SKM-1 treated with dmso at 0.1 percent for 144 hours (cell line): ENCODE data around the gene SHOX.
"Not testable (repeated sequence)": the region's sequence is repeated elsewhere in the genome, so short reads cannot be mapped to it uniquely, and the experiment has no call there.

ENCODE experiments used
- DNase-seq: peaks from one replicate; lab custom pipeline; 2025; ENCODE audit not compliant: unreplicated experiment; lab: John Stamatoyannopoulos, UW

SHOX gene

DNA sequence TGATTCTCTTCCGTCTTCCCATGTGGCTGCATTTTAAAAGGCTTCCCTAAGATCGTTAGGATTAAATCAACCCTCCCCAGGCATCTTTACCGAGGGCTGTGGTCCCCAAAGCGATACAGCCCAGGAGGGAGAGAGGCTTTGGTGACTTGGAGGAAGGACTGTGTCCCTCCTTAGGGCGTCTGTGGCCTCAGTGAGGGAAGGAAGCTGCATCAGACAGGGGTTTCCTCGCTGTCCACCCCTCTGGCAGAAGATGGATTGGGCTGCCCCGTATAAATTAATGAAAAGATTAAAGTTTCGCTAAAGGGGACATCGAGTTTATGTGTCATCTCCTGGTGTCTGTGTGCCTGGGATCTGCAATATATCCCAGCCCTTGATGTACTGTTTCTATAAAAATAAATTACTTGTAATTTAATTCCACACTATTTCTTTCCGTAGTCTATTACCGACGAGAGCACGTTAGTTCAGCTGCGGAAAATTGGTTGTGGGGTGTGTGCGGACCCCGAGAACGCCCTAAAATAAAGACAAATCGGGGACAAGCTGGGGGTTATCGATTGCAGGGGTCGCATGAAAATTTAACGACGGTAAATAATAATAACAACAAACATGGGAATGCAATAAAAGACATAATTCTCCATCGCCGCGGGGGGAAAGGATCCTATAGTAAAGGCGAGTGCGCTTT, 6.5 kb downstream of the SHOX start:
- no peak for DNase-seq

DNA sequence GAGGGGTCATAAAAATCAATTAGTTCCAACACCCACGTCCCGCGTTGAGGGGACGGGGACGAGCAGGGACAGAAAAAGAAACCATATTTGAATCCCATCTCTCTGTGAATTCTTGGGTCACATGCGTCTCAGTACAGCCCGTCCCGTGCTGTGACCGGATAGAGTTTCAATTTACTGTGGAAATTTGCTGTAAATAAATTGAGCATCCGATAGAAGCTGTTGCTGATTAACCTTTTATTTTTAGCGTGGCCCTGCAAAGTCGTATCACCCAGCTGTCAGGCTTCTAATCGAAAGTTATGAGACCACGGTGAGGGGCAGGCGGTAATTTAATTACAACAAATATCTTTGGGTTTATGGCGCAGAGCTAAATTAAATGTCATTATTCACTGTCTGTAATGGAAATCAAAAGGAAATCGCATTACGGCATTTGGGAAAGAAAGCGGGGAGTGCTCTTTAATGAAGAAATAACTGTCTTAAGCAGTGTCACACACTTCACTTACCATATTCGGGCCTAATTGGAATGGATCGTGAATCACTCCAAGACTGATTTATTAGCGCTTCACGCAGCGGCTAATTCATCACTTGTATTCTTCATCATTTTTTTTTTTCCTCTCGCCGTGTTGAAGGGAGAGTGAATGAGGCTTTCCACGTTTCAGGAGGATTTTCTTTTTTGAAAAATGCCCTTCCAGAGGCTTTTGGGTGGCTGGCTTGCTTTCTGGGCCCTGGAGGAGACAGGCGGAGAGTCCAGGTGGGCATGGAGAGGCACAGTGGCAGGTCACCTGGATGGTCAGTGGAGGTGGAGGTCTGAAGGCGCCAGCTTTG, 7.3 kb downstream of the SHOX start:
- DNase-seq, result no peak

DNA sequence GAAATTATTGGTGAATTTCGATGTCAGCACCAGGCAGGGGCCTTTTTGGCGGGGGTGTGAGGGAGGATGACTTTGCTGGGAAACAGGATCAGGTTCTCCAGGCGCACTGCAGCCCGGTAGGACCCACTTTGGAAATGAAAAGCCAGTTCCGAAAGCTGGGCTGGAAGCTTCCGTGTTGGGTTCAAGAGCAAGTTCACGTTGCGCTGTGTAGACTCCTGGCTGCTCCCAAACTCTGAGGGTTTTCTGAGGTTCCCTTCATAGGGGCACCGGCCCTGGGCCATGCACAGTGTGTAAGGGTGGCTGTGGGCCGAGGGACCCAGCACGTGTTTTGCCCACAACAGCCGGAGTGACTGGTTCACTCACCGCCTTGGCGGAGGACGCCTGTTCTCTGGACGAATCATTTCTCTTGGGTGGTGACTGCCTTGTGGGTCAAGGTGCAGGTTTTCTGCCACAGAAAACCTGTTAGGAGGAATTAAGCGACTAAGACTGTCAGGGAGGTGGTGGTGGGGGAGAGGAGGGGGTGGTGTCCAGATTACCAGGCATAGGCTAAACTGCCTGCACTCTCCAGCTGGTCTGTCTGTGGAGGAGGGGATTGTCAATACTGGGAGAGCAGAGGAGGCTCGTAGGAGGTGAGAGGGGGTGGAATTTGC, 8.0 kb downstream of the SHOX start:
- DNase-seq, result no peak

DNA sequence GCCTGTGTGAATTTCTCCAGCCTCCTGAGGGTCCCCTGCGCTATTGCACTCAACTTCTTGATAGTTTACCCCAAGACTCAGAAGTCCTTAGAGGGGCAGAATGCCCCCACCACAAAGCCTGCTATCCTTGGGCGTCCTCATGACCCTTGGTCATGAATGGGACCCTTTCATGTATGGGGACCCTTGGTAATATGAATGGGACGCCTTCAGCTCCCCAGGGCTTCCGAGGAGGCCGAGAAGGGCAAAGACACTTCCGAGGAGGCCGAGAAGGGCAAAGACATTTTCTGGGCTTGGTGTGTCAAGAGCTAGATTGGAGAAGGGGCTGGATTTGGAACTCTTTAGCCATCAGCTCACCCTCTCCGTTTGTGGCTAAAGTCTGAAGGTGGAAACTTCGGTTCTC, 8.6 kb downstream of the SHOX start:
- DNase-seq, result no peak

DNA sequence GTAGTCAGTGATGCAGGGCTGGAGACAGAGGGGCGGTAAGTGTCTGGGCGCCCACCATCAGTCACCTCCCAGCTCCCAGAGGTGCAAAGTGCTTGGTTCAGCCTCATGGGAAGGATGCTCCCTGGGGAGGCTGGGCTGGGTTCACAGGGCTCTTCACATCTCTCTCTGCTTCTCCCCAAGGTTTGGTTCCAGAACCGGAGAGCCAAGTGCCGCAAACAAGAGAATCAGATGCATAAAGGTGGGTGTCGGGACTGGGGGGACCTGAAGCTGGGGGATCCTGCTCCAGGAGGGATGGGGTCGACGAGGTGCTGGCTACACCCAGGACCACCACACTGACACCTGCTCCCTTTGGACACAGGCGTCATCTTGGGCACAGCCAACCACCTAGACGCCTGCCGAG, 10.1 kb downstream of the SHOX start:
- no peak for DNase-seq

DNA sequence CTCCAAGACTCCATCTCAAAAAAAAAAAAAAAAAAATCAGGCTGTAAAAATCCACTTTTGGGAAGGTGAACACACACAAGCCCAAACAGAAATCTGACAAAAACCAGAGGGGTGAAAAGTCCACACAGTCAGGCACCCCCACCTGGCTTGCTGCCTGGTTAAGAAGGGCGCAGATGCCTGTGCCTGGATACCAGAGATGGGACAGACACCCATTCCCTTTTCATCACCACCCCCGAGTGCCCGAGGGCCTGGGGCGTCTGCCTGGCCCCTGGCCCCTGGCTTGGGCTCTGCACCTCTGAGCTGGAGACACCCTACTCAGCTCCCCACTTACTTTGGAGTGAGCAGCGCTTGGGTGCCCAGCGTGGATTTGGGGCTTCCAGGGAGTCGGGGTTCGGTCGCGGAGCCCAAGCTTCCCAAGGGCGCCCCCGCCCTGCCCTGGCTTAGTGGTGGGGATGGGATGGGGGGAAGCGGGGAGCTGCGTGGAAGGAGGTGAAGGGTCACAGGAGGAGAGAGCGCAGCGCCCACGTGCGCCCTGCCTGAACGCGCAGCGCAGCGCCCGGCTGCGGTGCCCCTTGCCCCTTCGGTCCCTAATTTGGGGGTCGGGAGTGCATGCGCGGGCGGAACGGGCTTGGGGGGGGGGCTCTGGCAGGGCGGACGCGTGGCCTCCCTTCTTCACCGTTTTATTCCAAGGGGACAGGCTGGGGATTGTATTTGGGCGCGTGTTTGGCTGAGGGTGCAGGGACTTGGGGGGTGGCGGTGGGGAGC, 11.3 kb downstream of the SHOX start:
- DNase-seq, result no peak

DNA sequence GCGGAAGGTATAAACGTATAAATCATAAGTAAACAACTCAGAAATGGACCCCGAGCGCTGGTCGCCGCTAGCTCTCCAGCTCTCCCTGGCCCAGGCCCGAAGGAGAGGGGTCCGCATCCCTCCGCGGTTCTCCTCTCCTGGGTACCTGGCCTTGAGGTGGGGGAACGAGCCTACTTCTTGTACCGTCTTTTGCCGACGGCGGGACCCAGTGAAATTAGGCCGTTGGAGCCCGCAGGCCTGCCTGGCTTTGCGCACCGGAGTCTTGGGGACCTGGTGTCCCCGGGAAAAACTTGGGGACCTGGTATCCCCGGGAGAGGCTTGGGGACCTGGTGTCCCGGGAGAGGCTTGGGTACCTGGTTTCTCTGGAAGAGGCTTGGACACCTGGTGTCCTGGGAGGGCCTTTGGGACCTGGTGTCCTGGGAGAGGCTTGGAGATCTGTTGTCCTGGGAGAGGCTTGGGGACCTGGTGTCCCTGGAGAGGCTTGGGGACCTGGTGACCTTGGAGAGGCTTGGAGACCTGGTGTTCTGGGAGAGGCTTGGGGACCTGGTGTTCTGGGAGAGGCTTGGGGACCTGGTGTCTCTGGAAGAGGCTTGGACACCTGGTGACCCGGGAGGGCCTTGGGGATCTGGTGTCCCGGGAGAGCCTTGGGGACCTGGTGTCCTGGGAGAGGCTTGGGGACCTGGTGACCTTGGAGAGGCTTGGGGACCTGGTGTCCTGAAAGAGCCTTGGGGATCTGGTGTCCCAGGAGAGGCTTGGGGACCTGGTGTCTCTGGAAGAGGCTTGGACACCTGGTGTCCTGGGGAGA, 12.0 kb downstream of the SHOX start:
- DNase-seq, result no peak

DNA sequence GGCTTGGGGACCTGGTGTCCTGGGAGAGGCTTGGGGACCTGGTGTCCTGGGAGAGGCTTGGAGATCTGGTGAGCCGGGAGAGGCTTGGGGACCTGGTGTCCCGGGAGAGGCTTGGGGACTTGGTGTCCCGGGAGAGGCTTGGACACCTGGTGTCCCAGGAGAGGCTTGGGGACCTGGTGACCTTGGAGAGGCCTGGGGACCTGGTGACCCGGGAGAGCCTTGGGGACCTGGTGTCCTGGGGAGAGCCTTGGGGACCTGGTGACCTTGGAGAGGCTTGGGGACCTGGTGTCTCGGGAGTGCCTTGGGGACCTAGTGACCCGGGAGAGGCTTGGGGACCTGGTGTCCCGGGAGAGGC, 12.6 kb downstream of the SHOX start:
- DNase-seq, result no peak

DNA sequence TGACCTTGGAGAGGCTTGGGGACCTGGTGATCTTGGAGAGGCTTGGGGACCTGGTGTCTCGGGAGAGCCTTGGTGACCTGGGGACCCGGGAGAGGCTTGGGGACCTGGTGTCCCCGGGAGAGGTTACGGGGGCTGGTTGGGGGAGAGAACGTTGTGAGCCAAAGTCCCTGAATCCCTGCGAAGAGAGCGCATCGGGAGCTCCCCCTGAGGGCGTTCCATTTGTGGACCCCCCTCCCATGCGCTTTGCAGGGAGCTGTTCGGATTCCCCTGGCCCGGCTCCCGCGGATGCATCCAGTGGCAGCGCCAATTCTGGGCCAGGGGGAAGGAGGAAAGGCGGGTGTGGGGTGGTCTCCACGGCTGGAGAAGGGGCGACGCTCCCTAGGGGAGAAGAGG, 13.3 kb downstream of the SHOX start:
- DNase-seq, result no peak

DNA sequence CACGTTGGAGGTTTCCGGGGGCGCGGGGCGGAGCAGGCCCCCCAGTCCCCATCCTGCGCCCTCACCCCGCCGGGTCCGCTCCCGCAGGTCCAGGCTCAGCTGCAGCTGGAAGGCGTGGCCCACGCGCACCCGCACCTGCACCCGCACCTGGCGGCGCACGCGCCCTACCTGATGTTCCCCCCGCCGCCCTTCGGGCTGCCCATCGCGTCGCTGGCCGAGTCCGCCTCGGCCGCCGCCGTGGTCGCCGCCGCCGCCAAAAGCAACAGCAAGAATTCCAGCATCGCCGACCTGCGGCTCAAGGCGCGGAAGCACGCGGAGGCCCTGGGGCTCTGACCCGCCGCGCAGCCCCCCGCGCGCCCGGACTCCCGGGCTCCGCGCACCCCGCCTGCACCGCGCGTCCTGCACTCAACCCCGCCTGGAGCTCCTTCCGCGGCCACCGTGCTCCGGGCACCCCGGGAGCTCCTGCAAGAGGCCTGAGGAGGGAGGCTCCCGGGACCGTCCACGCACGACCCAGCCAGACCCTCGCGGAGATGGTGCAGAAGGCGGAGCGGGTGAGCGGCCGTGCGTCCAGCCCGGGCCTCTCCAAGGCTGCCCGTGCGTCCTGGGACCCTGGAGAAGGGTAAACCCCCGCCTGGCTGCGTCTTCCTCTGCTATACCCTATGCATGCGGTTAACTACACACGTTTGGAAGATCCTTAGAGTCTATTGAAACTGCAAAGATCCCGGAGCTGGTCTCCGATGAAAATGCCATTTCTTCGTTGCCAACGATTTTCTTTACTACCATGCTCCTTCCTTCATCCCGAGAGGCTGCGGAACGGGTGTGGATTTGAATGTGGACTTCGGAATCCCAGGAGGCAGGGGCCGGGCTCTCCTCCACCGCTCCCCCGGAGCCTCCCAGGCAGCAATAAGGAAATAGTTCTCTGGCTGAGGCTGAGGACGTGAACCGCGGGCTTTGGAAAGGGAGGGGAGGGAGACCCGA, 14.0 kb downstream of the SHOX start:
- no peak for DNase-seq

DNA sequence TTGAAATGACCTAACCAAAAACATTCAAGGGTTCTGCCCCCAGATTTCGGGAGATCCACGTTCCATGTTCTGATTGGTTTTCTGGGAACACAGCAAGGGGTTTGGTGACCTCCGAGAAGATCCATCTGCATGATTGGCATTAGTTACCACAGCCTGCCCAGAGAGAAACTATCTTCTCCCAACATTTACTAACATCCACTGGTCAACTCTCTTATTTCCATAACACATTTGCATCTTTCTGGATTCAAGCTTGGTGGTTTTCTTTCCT, 15.6 kb downstream of the SHOX start:
- no peak for DNase-seq

DNA sequence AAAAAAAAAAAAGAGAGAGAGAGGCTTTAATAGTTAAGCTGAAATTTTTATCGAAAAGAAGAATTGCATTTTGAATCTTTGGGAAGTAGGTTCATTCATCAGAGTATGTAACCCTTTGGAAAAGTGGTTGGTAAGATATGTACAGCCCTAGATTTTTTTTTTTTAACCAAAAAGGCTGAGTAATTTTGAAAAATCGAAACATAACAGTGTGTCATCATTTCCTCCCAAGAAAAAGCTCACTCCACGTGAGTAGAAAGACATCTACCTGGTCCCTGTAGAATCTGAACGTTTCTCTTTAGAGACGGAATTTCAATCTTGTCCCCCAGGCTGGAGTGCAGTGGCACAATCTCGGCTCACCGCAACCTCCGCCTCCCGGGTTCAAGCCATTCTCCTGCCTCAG, 16.2 kb downstream of the SHOX start:
- DNase-seq, result no peak

DNA sequence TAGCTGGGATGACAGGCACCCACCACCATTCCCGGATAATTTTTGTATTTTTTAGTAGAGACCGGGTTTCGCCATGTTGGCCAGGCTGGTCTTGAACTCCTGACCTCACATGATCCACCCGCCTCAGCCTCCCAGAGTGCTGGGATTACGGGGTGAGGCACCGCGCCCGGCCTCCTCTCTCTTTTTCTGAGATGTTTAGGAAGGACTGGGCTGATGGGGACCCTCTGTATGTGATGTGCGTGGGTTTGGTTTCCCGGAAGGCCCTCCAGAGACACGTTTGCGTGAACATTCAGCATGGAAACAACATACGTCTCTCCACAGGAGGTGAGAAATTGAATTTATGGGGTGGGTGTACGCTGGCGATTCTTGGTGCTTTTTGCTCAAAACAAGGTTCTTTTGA, 18.6 kb downstream of the SHOX start:
- no peak for DNase-seq

DNA sequence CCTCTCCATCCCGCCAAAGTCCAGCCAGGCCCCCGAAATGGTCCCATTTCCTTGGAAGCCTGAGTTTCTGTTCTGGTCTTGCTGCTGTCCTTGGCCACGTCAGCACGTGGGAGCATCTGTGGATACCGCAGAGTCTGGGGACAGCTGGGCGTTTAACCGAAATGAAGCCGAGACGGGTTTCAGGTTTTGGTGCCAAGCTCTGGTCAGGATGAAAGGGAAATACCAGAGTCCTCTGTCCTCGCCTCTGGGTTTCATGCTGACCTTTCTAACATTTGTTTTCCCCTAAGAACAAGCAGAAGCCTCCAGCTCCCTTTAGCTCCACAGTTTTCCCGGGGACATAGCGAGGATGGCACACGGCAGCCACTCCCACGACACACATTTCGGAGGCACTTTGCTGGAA, 19.7 kb downstream of the SHOX start:
- DNase-seq, result no peak

DNA sequence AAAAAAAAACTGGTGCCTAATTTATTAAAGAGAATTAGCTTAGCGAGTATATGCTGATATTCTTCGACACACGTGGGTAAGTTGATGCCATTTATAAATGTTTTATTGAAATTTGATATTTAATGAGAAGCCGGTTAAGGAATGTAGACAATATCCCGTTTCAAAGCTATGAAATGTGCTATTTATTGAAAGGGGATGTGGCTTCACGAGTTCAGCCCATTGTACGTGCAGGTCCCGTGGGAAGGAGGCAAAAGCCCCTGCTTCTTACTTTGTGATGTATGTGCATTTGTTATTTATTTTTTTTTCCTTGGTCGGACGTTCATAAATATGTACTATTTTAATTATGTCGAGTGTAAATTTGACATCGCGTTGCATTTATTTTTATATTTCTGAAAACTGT, 20.2 kb downstream of the SHOX start:
- no peak for DNase-seq

DNA sequence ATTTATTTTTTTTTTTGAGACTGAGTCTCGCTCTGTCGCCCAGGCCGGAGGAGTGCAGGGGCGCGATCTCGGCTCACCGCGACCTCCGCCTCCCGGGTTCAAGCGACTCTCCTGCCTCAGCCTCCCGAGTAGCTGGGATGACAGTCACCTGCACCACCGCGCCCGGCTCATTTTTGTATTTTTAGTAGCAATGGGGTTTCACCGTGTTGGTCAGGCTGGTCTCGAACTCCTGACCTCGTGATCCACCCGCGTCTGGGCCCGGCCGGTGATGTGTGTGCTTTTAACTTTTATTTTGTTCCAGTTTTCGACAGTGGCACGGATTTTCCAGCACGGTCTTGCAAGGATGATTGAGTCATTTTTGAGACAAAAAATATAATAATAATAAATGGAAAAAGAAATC, 21.3 kb downstream of the SHOX start:
- not testable (repeated sequence) for DNase-seq

DNA sequence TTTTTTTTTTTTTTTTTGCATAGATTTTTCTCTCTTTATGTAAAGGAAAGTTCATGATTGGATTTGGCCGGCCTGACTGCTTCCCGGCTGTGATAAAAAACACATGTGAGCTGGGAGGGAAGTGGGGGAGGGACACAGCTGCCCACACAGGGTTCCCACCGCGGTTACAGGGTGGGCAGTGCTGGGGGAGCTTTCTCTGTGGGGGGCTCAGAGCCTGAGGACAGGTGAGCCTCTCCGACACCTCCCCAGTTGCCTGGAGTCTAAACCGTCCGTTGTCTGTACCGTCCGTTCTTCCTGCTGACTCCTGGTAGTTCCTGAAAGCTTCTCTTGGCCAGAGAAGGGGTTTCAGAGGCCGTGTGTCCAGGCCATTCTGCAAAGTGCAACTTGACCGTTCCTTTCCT, 21.8 kb downstream of the SHOX start:
- no peak for DNase-seq

DNA sequence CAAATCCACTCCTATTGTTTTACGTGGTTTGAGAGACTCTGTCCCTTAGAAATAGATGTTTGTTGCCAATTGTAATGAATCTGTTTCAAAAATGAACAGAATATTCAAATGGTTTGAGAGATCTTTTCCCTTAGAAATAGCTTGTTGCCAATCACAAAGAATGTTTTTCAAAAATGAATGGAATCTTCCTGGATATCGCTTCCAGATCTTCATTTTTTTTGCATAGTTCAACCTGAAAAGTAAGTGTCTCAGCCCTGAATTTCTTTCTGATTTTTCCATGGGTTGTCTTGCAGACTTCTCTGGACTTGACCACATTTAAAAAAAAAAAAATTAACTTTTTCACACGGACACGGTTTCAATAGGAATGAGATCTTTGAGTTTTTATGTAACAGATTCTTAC, 22.7 kb downstream of the SHOX start:
- DNase-seq, result no peak

DNA sequence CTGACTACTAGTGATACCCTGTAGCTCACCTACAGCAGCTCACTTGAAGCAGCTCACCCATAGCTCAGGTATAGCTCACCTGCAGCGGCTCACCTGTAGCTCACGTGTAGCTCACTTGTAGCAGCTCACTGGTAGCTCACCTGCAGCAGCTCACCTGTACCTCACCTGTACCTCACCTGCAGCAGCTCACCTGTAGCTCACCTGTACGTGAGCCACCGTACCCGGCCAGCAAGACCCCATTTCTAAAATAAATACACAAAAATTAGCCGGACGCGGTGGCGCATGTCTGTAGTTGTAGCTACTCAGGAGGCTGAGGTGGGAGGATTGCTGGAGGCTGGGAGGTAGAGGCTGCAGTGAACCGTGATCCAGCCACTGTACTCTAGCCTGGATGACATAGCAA, 30.6 kb downstream of the SHOX start:
- DNase-seq, result no peak

DNA sequence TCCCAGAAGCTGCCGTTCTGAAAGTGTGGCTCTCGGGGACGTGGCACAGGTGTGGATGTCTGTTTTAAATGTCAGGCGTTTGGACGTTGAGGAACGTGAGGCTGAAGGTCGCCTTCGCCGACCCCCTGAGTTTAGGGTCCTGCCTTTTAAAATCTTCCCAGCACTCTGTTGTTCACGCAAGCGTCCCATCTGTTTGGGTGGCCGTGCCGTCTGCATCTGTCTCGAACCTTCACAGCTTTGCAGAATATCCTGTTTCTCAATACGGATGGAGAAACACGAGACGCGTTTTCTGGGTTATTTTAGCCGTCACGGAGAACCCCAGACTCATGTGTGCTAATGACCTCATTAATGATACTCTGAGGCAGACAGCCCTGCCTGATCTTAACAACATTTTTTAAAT, 31.5 kb downstream of the SHOX start:
- no peak for DNase-seq
